ENCODE data around the gene GSPT1.
A peak's percentile ranks its signal among the peaks of the same experiment; 100 is the strongest.
"Not testable (repeated sequence)": the region's sequence is repeated elsewhere in the genome, so short reads cannot be mapped to it uniquely, and the experiment has no call there.

The GSPT1 gene

DNA sequence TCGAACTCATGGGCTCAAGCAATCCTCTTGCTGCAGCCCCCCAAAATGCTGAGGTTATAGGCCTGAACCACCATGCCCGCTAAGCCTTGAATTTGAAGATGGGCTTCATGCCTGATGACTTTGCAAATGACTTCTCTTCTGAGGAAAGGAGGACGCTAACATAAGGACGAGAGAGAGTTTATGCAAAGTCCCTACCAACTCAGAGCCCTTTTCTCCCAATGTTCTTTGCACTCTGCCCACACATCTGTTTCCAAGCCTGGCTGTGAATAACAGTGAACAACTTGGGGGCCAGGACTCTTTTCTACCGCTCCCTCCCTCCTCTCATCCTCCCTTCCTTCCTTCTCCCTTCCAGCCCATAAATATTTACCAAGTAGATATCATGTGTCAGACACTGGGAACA is 34.6 kb upstream of the GSPT1 start:
- Histone ChIP-seq H3K4me1 (peaks cover 26% of the 10 kb centered on the region), H3K9me3 (no peaks in the 10 kb centered on the region), H3K4me3 (no peak overlapping the region), H3K4me2 (peak overlapping the region; percentile 17), H3K27me3 (no peaks in the 10 kb centered on the region), H4K20me1 (no peaks in the 10 kb centered on the region), H3K27ac (no peak overlapping the region; the same call in 1 of the 2 replicates), H3K36me3 (no peaks in the 10 kb centered on the region), H3K9ac (peak overlapping the region; percentile 40; the same call in 1 of the 2 replicates)
- no peak for TF ChIP-seq Cebpa-rat (IDR thresholded peaks at IDR 0.05)

DNA sequence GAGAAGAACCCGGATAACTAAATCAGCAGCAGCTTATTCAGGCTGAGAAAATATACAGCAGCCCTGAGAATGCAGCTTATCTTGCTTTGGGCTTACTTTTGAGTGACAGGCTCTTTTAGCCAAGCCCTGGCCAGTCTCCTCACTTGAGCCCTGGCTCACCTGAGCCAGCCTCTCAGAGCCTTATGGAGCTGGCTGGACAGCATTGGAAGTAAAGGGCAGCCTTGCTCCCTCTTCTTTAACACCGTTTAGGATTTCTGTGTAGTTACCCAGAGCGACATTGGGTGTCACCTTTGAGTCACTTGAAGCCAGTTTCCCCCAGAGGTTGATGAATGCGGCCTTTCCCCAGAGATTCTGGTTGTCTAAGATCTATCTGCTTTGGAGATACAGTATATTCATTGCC is 33.8 kb upstream of the GSPT1 start:
- H3K27me3 ChIP-seq, result no peaks in the 10 kb centered on the region
- no peak overlapping the region for H3K27ac ChIP-seq
- H4K20me1 ChIP-seq, result no peaks in the 10 kb centered on the region
- no peaks in the 10 kb centered on the region for H3K36me3 ChIP-seq
- no peak overlapping the region for H3K4me3 ChIP-seq
- no peak overlapping the region for H3K9ac ChIP-seq
- H3K9me3 ChIP-seq, result no peaks in the 10 kb centered on the region
- TF ChIP-seq Cebpa-rat (IDR thresholded peaks at IDR 0.05), result no peak
- H3K4me2 ChIP-seq, result peak overlapping the region; percentile 17
- H3K4me1 ChIP-seq, result peaks cover 32% of the 10 kb centered on the region

GRCh38 chr16:11948819-11949218 is 33.1 kb upstream of the GSPT1 start:
- Histone ChIP-seq H3K36me3 (no peaks in the 10 kb centered on the region), H3K4me3 (no peak overlapping the region), H3K9ac (no peak overlapping the region), H3K9me3 (no peaks in the 10 kb centered on the region), H4K20me1 (no peaks in the 10 kb centered on the region), H3K4me1 (peaks cover 32% of the 10 kb centered on the region), H3K27me3 (no peaks in the 10 kb centered on the region), H3K4me2 (no peak overlapping the region), H3K27ac (no peak overlapping the region)
- no peak for TF ChIP-seq Cebpa-rat (IDR thresholded peaks at IDR 0.05)

GRCh38 chr16:11946433-11946832 is 30.7 kb upstream of the GSPT1 start:
- no peaks in the 10 kb centered on the region for H3K9me3 ChIP-seq
- H3K4me3 ChIP-seq, result no peak overlapping the region
- no peaks in the 10 kb centered on the region for H4K20me1 ChIP-seq
- H3K27ac ChIP-seq, result no peak overlapping the region
- TF ChIP-seq Cebpa-rat (IDR thresholded peaks at IDR 0.05), result no peak
- H3K36me3 ChIP-seq, result no peaks in the 10 kb centered on the region
- H3K4me1 ChIP-seq, result peaks cover 35% of the 10 kb centered on the region
- no peak overlapping the region for H3K9ac ChIP-seq
- no peak overlapping the region for H3K4me2 ChIP-seq
- no peaks in the 10 kb centered on the region for H3K27me3 ChIP-seq

GRCh38 chr16:11941945-11942344 is 26.2 kb upstream of the GSPT1 start, which contains the start of gene NPIPB2:
TSS of gene NPIPB2 (minus strand) at chr16:11942045. CDS start at chr16:11942045, 0 bp downstream.
- H3K36me3 ChIP-seq, H3K27ac ChIP-seq, H3K4me3 ChIP-seq, H3K27me3 ChIP-seq, H3K9ac ChIP-seq, H4K20me1 ChIP-seq, H3K4me2 ChIP-seq, H3K9me3 ChIP-seq: not testable (repeated sequence)
- peaks cover 27% of the 10 kb centered on the region for H3K4me1 ChIP-seq

DNA sequence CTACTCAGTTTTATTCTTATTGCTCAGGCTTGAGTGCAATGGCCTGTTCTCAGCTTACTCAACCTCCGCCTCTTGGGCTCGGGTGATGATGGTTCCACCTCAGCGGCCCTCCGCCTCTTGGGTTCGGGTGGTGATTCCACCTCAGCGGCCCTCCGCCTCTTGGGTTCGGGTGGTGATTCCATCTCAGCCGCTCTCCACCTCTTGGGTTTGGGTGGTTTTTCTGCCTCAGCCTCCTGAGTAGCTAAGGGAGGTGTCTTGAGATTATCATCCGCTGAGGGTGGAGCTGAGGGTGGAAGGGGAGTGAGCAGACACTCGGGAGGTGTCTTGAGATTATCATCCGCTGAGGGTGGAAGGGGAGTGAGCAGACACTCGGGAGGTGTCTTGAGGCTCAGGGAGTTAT is 11.6 kb upstream of the GSPT1 start:
- not testable (repeated sequence) for H3K9ac ChIP-seq, H3K27me3 ChIP-seq, H3K4me1 ChIP-seq

DNA sequence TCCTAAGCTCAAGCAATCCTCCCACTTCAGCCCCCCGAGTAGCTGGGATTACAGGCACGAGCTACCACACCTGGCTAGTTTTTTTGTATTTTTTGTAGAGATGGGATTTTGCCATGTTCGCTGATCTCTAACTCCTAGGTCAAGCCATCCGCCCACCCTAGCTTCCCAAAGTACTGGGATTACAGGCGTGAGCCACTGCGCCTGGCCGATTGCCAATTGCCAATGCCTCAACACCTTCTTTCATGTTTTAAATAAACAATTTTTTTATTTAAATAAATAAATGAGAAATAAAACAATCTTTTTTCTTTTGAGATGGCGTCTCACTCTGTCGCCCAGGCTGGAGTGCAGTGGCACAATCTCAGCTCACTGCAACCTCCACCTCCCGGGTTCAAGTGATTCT is 8.3 kb upstream of the GSPT1 start:
- H3K9ac ChIP-seq, H3K36me3 ChIP-seq, H3K9me3 ChIP-seq, H3K4me2 ChIP-seq, H3K4me3 ChIP-seq, H4K20me1 ChIP-seq, H3K4me1 ChIP-seq, H3K27ac ChIP-seq, H3K27me3 ChIP-seq: not testable (repeated sequence)

More for the DNA sequence above, 11.6 kb upstream of the GSPT1 start:
- H3K9me3 ChIP-seq, H4K20me1 ChIP-seq, H3K27ac ChIP-seq, H3K4me3 ChIP-seq, H3K4me2 ChIP-seq, H3K36me3 ChIP-seq: not testable (repeated sequence)

DNA sequence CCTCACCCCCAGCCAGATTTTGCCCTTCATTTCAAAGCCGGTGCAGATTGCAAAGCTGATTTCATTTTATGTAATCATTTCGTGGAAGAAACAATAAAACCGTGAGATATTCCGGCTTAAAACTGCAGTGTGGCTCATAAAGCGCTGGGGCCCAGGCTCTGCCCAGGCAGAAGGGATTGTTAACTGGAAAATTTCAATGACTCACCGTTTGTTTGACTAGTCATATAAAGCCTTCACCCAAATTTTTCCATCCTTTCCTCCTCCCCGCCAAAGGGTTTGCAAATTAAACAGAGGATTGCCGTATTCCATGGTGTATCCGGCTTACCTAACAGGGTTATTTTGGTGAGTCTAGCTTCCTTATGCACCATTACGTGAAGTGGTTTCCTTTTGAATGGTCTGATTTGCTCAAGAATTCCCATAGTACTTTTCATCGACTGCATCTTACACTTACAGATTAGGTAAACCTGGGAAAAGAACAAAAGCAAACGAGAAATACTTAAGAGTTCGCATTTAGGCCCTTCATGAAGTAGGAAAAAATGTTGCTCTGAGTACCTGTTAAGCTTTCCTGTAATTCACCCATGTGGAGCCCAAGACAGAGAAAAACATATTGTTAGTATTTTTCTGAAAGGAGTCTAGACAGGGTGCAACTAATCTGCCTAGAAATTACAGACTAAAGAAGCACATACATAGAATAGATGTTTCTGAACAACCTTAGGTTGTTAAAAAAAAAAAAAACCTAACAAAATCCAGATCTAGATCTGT is 949 bp upstream of the GSPT1 start:
- peak overlapping the region; percentile 92 for H3K4me2 ChIP-seq
- H3K27ac ChIP-seq, result peak overlapping the region; percentile 62
- H4K20me1 ChIP-seq, result peaks cover 38% of the 10 kb centered on the region
- H3K36me3 ChIP-seq, result no peaks in the 10 kb centered on the region; the same call in 1 of the 2 replicates
- H3K9me3 ChIP-seq, result no peaks in the 10 kb centered on the region
- no peak for TF ChIP-seq Cebpa-rat (IDR thresholded peaks at IDR 0.05)
- H3K4me3 ChIP-seq, result peak overlapping the region; percentile 98
- no peaks in the 10 kb centered on the region for H3K27me3 ChIP-seq
- H3K4me1 ChIP-seq, result peaks cover 30% of the 10 kb centered on the region
- H3K9ac ChIP-seq, result peak overlapping the region; percentile 61

DNA sequence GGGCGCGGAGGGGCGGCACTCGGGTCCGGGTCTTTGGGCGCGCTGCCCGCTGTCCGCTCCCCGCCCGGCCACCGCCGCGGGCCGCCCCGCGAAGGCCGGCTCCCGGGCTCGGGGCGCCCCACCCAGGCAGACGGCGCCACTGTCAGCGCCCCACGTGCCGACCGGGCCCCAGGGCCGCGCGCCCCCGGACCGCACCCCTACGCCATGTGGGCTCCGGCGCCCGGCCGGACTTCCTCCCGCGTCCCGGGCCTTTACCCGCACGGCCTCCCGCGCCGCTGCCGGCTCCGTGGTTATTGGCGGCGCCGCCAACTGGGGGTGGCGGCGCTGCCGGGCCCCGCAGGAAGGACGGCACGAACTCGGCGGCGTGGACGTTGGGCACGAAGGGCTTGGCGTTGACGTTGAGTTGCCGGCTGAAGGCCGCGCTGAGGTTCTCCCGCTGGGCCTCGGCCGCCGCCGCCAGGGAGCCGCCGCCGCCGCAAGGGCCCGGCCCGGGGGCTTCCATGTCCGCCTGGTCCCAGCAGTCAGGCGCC is 577 bp downstream of the GSPT1 start:
- Histone ChIP-seq H3K27ac (peak overlapping the region; percentile 94), H4K20me1 (peaks cover 53% of the 10 kb centered on the region), H3K36me3 (peaks cover 5% of the 10 kb centered on the region; the same call in 1 of the 2 replicates), H3K27me3 (no peaks in the 10 kb centered on the region), H3K9ac (peak overlapping the region; percentile 96), H3K4me1 (peaks cover 45% of the 10 kb centered on the region), H3K4me3 (peak overlapping the region; percentile 98), H3K4me2 (peak overlapping the region; percentile 86), H3K9me3 (no peaks in the 10 kb centered on the region)
- TF ChIP-seq Cebpa-rat (IDR thresholded peaks at IDR 0.05), result no peak

DNA sequence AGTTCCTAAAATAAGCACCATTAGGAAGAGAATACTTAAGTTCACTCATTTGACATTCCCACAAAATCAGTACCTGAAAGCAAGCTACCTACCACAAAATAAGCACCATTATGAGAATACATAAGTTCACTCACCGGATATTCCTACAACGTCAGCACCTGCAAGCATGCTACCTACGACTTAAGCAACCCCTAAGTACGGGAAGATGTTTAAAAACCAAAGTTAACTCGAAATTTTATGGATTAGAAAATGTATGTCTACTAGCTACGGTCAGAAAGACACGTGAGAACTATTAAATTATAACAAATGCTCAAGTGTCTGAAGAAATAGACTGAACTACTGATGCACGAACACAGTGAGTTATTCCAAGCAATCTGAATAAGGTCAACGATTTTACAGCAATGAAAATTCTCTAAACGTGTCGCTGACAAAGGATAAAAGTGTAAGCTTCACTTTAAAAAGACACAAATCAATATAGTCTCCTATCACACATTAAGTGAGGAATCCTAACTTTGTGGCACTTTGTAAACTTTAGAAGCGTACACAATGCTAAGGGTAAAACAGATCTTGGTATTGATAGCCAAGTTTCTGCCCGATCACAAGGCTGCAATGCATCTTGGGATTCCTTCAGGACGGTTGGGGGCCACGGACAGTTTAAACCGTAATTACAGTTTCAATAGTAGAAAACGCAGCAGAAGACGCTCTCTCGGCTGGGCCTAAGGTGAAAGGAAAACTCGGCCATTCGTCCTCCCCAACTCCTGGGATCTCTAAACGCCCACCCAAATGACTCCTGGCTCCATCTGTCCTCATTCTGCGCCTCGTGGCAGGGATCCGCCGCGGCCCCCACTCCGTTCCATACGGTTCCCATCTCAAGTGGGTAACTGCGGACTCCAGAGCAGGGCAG is 1.3 kb downstream of the GSPT1 start:
- Histone ChIP-seq H3K4me2 (peak overlapping the region; percentile 86), H3K4me1 (peaks cover 52% of the 10 kb centered on the region), H3K9ac (peak overlapping the region; percentile 96), H4K20me1 (peaks cover 60% of the 10 kb centered on the region), H3K4me3 (peak overlapping the region; percentile 98), H3K27me3 (no peaks in the 10 kb centered on the region), H3K36me3 (peaks cover 9% of the 10 kb centered on the region), H3K9me3 (no peaks in the 10 kb centered on the region), H3K27ac (peak overlapping the region; percentile 94)
- TF ChIP-seq Cebpa-rat (IDR thresholded peaks at IDR 0.05), result no peak
